GM23248 (cell line): ENCODE measurements around the gene TCEA2.

Experiments
- EZH2 ChIP-seq: fragments of 200-600 bp; sonication (generic); IDR thresholded peaks from 2 replicates; pipeline ENCODE4 v1.6.1; 2018; ENCODE audit warnings: antibody characterized with exemption, mild to moderate bottlenecking; ENCODE audit not compliant: insufficient read depth, poor library complexity, severe bottlenecking
- EZH2phosphoT487 ChIP-seq: fragments of 200-600 bp; sonication (generic); IDR thresholded peaks from 2 replicates; pipeline ENCODE4 v1.6.1; 2018; ENCODE audit warnings: antibody characterized with exemption, moderate library complexity, mild to moderate bottlenecking, low read depth; ENCODE audit not compliant: insufficient read depth

- TF ChIP-seq EZH2 (no peak), EZH2phosphoT487 (no peak)
Measured at GRCh38 chr20:64119681-64120341, 56.8 kb downstream of the TCEA2 start.
